ENCODE measurements around the gene PRR36.

PRR36 gene

GRCh38 chr19:7902796-7903243 lies 28.6 kb upstream of the PRR36 start:
- Histone ChIP-seq H3K27me3 (ENCODE audit: insufficient read depth, poor library complexity, severe bottlenecking) (no peaks in the 10 kb centered on the region), H3K27ac (replicated peaks) (peak overlapping the region; percentile 67), H3K4me3 (replicated peaks; ENCODE audit: insufficient read depth, low read length) (peak overlapping the region; percentile 58)
- TF ChIP-seq, protein P1, sequence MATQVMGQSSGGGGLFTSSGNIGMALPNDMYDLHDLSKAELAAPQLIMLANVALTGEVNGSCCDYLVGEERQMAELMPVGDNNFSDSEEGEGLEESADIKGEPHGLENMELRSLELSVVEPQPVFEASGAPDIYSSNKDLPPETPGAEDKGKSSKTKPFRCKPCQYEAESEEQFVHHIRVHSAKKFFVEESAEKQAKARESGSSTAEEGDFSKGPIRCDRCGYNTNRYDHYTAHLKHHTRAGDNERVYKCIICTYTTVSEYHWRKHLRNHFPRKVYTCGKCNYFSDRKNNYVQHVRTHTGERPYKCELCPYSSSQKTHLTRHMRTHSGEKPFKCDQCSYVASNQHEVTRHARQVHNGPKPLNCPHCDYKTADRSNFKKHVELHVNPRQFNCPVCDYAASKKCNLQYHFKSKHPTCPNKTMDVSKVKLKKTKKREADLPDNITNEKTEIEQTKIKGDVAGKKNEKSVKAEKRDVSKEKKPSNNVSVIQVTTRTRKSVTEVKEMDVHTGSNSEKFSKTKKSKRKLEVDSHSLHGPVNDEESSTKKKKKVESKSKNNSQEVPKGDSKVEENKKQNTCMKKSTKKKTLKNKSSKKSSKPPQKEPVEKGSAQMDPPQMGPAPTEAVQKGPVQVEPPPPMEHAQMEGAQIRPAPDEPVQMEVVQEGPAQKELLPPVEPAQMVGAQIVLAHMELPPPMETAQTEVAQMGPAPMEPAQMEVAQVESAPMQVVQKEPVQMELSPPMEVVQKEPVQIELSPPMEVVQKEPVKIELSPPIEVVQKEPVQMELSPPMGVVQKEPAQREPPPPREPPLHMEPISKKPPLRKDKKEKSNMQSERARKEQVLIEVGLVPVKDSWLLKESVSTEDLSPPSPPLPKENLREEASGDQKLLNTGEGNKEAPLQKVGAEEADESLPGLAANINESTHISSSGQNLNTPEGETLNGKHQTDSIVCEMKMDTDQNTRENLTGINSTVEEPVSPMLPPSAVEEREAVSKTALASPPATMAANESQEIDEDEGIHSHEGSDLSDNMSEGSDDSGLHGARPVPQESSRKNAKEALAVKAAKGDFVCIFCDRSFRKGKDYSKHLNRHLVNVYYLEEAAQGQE (IDR thresholded peaks at IDR 0.05; ENCODE audit: insufficient replicate concordance, low read depth): no peak
- no peak for TF ChIP-seq POLR2AphosphoS5 (IDR thresholded peaks at IDR 0.05; ENCODE audit: low read depth)
- TF ChIP-seq SPI1 (IDR thresholded peaks at IDR 0.05; ENCODE audit: borderline replicate concordance, low read depth): no peak
- no peak for TF ChIP-seq CTCF (IDR thresholded peaks at IDR 0.05; ENCODE audit: insufficient read depth, low read length)
- TF ChIP-seq GABPA (IDR thresholded peaks at IDR 0.05; ENCODE audit: low read depth): no peak
- no peak for DNase-seq (ENCODE audit: low read depth in 1 of 2, low spot score in 1 of 2)

DNA sequence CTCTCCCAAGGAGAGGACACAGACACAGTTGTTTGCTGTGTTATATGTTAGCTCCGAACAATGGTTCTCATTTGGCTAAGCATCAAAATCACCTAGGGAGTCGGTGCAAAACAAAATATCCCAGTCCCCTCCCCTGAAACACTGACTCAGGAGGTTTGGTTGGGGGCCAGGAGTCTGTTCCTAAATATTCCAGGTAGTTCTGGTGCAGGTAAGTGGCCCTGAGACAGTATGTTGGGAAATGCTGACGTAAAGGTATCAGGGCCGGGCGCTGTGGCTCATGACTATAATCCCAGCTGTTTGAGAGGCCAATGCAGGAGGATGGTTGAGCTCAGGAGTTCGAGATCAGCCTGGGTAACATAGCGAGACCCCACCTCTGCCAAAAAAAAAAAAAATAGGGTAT lies 27.1 kb upstream of the PRR36 start:
- no peak overlapping the region for H3K4me3 ChIP-seq (replicated peaks; ENCODE audit: insufficient read depth, low read length)
- DNase-seq (ENCODE audit: low read depth in 1 of 2, low spot score in 1 of 2): no peak
- no peaks in the 10 kb centered on the region for H3K27me3 ChIP-seq (ENCODE audit: insufficient read depth, poor library complexity, severe bottlenecking)
- TF ChIP-seq SPI1 (IDR thresholded peaks at IDR 0.05; ENCODE audit: borderline replicate concordance, low read depth): no peak
- TF ChIP-seq POLR2AphosphoS5 (IDR thresholded peaks at IDR 0.05; ENCODE audit: low read depth): no peak
- TF ChIP-seq CTCF (IDR thresholded peaks at IDR 0.05; ENCODE audit: insufficient read depth, low read length): no peak
- TF ChIP-seq GABPA (IDR thresholded peaks at IDR 0.05; ENCODE audit: low read depth): no peak
- TF ChIP-seq, protein P1 (IDR thresholded peaks at IDR 0.05; ENCODE audit: insufficient replicate concordance, low read depth): no peak
- H3K27ac ChIP-seq (replicated peaks): no peak overlapping the region

DNA sequence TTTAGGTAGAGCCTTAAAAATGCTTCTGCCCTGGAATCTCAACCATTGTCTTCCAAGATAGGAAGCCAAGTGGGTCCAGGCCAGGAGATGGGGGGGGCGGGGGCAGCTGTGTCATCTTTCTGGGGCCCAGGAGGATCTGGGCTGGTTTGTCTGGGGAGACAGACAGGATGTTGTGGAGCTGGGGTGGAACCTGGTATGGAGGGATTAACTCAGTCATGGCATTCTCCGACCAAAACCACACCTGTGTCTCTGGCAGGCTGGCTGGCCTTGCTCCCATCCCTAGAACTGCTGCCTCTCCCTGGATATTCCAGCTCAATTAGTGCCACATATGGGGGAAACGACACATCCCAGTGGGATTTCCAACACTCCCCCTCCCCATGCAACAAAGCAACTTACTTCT lies 26.7 kb upstream of the PRR36 start:
- DNase-seq (ENCODE audit: low read depth in 1 of 2, low spot score in 1 of 2): no peak
- no peak overlapping the region for H3K4me3 ChIP-seq (replicated peaks; ENCODE audit: insufficient read depth, low read length)
- H3K27me3 ChIP-seq (ENCODE audit: insufficient read depth, poor library complexity, severe bottlenecking): no peaks in the 10 kb centered on the region
- TF ChIP-seq SPI1 (IDR thresholded peaks at IDR 0.05; ENCODE audit: borderline replicate concordance, low read depth) (no peak), GABPA (IDR thresholded peaks at IDR 0.05; ENCODE audit: low read depth) (no peak), CTCF (IDR thresholded peaks at IDR 0.05; ENCODE audit: insufficient read depth, low read length) (no peak), POLR2AphosphoS5 (IDR thresholded peaks at IDR 0.05; ENCODE audit: low read depth) (no peak)
- TF ChIP-seq, protein P1 (IDR thresholded peaks at IDR 0.05; ENCODE audit: insufficient replicate concordance, low read depth): no peak
- H3K27ac ChIP-seq (replicated peaks): no peak overlapping the region
